Neuronal stem cell (in vitro differentiated cells): ENCODE data around the gene SORT1. TPM values are rescaled to one million over a fixed set of nuclear protein-coding genes. Genes with fewer than 3 reads are reported as not detected.
A peak's percentile ranks its signal among the peaks of the same experiment; 100 is the strongest.
"Not testable (repeated sequence)": the region's sequence is repeated elsewhere in the genome, so short reads cannot be mapped to it uniquely, and the experiment has no call there.

Experiments used
- DNase-seq: peaks from one replicate; pipeline ENCODE4 v3.0.0-alpha.2; 2013; ENCODE audit warnings: low spot score
- H2AFZ ChIP-seq: one replicate; pipeline ENCODE4 v1.6.1; 2013; ENCODE audit warnings: mild to moderate bottlenecking, low read length, inconsistent platforms
- H2AK5ac ChIP-seq: 2 replicates; pipeline ENCODE4 v1.6.1; 2013; ENCODE audit warnings: low read depth, mild to moderate bottlenecking, inconsistent platforms, low read length, moderate library complexity, mixed read lengths
- H2BK120ac ChIP-seq: 2 replicates; pipeline ENCODE4 v1.6.1; 2013; ENCODE audit warnings: low read depth, mild to moderate bottlenecking, inconsistent platforms, low read length, moderate library complexity, mixed read lengths
- H2BK12ac ChIP-seq: one replicate; pipeline ENCODE4 v1.6.1; 2013; ENCODE audit warnings: low read length, inconsistent platforms
- H2BK15ac ChIP-seq: 2 replicates; pipeline ENCODE4 v1.6.1; 2013; ENCODE audit warnings: mild to moderate bottlenecking, low read length, inconsistent platforms, mixed read lengths
- H2BK5ac ChIP-seq: one replicate; pipeline ENCODE4 v1.6.1; 2013; ENCODE audit warnings: inconsistent platforms, mild to moderate bottlenecking, low read length, moderate library complexity
- H3K14ac ChIP-seq: one replicate; pipeline ENCODE4 v1.6.1; 2013; ENCODE audit warnings: low read length, inconsistent platforms
- H3K18ac ChIP-seq: 2 replicates; pipeline ENCODE4 v1.6.1; 2013; ENCODE audit warnings: low read length, inconsistent platforms
- H3K23ac ChIP-seq: 2 replicates; pipeline ENCODE4 v1.6.1; 2013; ENCODE audit warnings: low read depth, mild to moderate bottlenecking, mixed read lengths, low read length, inconsistent platforms; ENCODE audit not compliant: poor library complexity
- H3K27ac ChIP-seq: replicated peaks from 3 replicates; pipeline ENCODE4 v1.5.1; 2013; ENCODE audit warnings: low read length, inconsistent platforms
- H3K27me3 ChIP-seq, 3 experiments: 2 replicates each; pipeline ENCODE4 v1.6.1; 2013; ENCODE audit warnings: low read length in 3 of 3, mild to moderate bottlenecking in 2 of 3, inconsistent platforms in 1 of 3, low read depth in 1 of 3, mixed read lengths in 1 of 3, moderate library complexity in 1 of 3; ENCODE audit not compliant: control insufficient read depth in 3 of 3, insufficient read depth in 3 of 3
- H3K36me3 ChIP-seq, 2 donors: replicated peaks in 1 of 2; 2 replicates each; pipeline ENCODE4 v1.6.1; 2013; ENCODE audit warnings: low read length in 2 of 2; ENCODE audit not compliant: control insufficient read depth in 2 of 2, insufficient read depth in 2 of 2
- H3K4ac ChIP-seq: 2 replicates; pipeline ENCODE4 v1.6.1; 2013; ENCODE audit warnings: inconsistent platforms, mild to moderate bottlenecking, low read length, moderate library complexity
- H3K4me1 ChIP-seq, 2 donors: 1 replicate in 1 of 2; 2 replicates in 1 of 2; pipeline ENCODE4 v1.6.1; 2013; ENCODE audit warnings: low read length in 2 of 2, low read depth in 1 of 2; ENCODE audit not compliant: control insufficient read depth in 2 of 2, insufficient read depth in 1 of 2
- H3K4me2 ChIP-seq: one replicate; pipeline ENCODE4 v1.6.1; 2013; ENCODE audit warnings: mild to moderate bottlenecking, low read length, inconsistent platforms; ENCODE audit not compliant: insufficient read depth, poor library complexity, severe bottlenecking
- H3K4me3 ChIP-seq, 2 donors: 2 replicates each; pipeline ENCODE4 v1.5.1; 2013; ENCODE audit warnings: low read length in 2 of 2, mild to moderate bottlenecking in 2 of 2, inconsistent platforms in 1 of 2, moderate library complexity in 1 of 2
- H3K79me1 ChIP-seq: one replicate; pipeline ENCODE4 v1.6.1; 2013; ENCODE audit warnings: low read depth, mild to moderate bottlenecking, inconsistent platforms, low read length, moderate library complexity
- H3K9ac ChIP-seq: one replicate; pipeline ENCODE4 v1.6.1; 2013; ENCODE audit warnings: mild to moderate bottlenecking, low read depth, low read length, inconsistent platforms; ENCODE audit not compliant: poor library complexity
- H3K9me3 ChIP-seq, 2 donors: replicated peaks in 1 of 2; 2 replicates each; pipeline versions ENCODE3 to v1.6.1; 2013; ENCODE audit warnings: low read length in 2 of 2, mild to moderate bottlenecking in 2 of 2, inconsistent platforms in 1 of 2, low read depth in 1 of 2, mixed read lengths in 1 of 2, moderate library complexity in 1 of 2; ENCODE audit not compliant: control insufficient read depth in 2 of 2, insufficient read depth in 1 of 2
- H4K8ac ChIP-seq: one replicate; pipeline ENCODE4 v1.6.1; 2013; ENCODE audit warnings: low read depth, mild to moderate bottlenecking, inconsistent platforms, low read length, moderate library complexity
- H4K91ac ChIP-seq: one replicate; pipeline ENCODE4 v1.6.1; 2013; ENCODE audit warnings: low read length, low read depth, mild to moderate bottlenecking, inconsistent platforms; ENCODE audit not compliant: poor library complexity
- WGBS, 2 donors: extraction: QIAGEN DNeasy Blood & Tissue Kit; methylation state at CpG; one replicate each; pipeline ENCODE4 v1.1.7; 2013; ENCODE audit warnings: missing lambda C conversion rate in 2 of 2, mixed read lengths in 1 of 2; ENCODE audit not compliant: insufficient read length in 2 of 2, insufficient replicate concordance in 1 of 2; ENCODE audit errors: extremely low coverage in 2 of 2; 5-methylcytosine and 5-hydroxymethylcytosine counted together
- polyA plus RNA-seq, 2 experiments: library from polyadenylated mRNA; stranded (reverse); fragments of 200-250 nt; gene quantifications; one replicate each; pipeline ENCODE4 v1.2.3, GENCODE V29; 2013

Gene SORT1
- 21.1 TPM for polyA plus RNA-seq (2013, experiment 1 of 2)
- 21.2 TPM for polyA plus RNA-seq (2013, experiment 2 of 2)

GRCh38 chr1:109397581-109398342 lies at the start of gene SORT1:
SORT1 (minus strand) TSS chr1:109397918; CDS start chr1:109397892, 26 bp downstream.
- H4K8ac ChIP-seq: no peak within 1 kb of the TSS
- no peaks in the 10 kb centered on the region for H3K27me3 ChIP-seq
- H3K4ac ChIP-seq: no peak within 1 kb of the TSS
- peak within 1 kb of the TSS; percentile 90 for H2AFZ ChIP-seq
- H2BK12ac ChIP-seq: no peak within 1 kb of the TSS
- peaks cover 2 to 21% of the 10 kb centered on the region in 2 donors for H3K36me3 ChIP-seq
- H3K4me3 ChIP-seq: peak within 1 kb of the TSS; percentile 60 to 99
- peak; percentile 96 for DNase-seq
- H2BK15ac ChIP-seq: no peak within 1 kb of the TSS
- H3K18ac ChIP-seq: peak within 1 kb of the TSS; percentile 98
- peaks cover 11 to 27% of the 10 kb centered on the region in 2 donors for H3K4me1 ChIP-seq
- H3K79me1 ChIP-seq: no peaks in the 10 kb centered on the region
- H2BK120ac ChIP-seq: no peak within 1 kb of the TSS
- H3K9ac ChIP-seq: peak within 1 kb of the TSS; percentile 95
- H2BK5ac ChIP-seq: no peak within 1 kb of the TSS
- H3K4me2 ChIP-seq: peak within 1 kb of the TSS; percentile 61
- peak within 1 kb of the TSS; percentile 65 for H3K27ac ChIP-seq
- H4K91ac ChIP-seq: no peak within 1 kb of the TSS
- no peak within 1 kb of the TSS for H2AK5ac ChIP-seq
- H3K23ac ChIP-seq: peak within 1 kb of the TSS; percentile 77
- H3K14ac ChIP-seq: no peak within 1 kb of the TSS
- no CpG with 5 or more reads among the region's 98 CpGs for WGBS, 2 donors
- no peaks in the 10 kb centered on the region for H3K9me3 ChIP-seq

DNA sequence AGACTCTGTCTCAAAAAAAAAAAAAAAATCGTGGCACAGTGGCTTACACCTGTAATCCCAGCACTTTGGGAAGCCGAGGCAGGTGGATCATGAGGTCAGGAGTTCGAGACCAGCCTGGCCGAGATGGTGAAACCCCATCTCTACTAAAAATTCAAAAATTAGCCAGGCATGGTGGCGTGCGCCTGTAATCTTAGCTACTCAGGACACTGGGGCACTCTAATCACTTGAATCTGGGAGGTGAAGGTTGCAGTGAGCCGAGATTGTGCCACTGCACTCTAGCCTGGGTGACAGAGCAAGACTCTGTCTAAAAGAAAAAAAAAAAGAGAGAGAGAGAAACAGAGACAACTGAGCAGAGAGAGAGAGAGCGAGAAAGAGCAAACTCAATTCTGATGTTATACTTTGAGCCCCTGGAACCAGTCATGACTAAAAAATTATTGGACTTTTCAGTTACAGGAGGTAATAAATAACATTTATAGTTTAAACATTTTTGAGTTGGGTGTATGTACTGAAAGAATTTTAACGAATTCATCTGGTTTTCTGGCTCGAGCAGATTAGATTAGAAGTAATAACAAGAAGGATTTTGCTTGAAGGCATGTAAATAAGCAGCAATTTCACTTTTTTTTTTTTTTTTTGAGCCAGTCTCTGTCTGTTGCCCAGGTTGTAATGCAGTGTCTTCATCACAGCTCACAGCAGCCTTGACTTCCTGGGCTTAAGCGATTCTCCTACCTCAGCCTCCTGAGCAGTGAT lies 48.4 kb upstream of the SORT1 start:
- H3K14ac ChIP-seq, H2AK5ac ChIP-seq, H3K9me3 ChIP-seq, H2BK5ac ChIP-seq, H3K4me1 ChIP-seq, H3K23ac ChIP-seq, H2BK12ac ChIP-seq, H3K79me1 ChIP-seq, DNase-seq, H4K8ac ChIP-seq, H2BK15ac ChIP-seq, H3K4me2 ChIP-seq, H3K18ac ChIP-seq, H3K4ac ChIP-seq, H3K4me3 ChIP-seq, H3K36me3 ChIP-seq, H2BK120ac ChIP-seq, H3K9ac ChIP-seq, H4K91ac ChIP-seq, H3K27ac ChIP-seq, H2AFZ ChIP-seq: not testable (repeated sequence)
- WGBS, 2 donors: no CpG with 5 or more reads among the region's 11 CpGs
- peaks cover 0 to 36% (median 0%) of the 10 kb centered on the region in 3 experiments for H3K27me3 ChIP-seq

DNA sequence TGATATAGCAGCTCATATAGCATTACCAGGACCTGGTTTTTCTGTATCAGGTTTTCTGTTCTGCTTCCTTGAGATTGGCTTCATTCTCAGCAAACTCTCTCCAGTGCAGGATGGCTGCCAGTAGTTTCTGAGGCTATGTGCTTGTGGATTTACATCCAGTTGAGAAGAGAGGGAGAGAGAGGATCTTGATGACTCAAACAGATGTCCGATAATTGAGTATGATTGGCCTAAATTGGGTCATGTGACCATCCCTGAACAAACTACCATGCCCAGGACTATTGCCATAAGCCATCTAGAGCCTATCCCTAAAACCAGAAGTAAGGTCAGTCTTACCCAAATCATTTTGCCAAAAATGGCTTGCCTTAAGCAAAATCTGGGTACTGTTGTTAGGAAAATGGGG lies 46.6 kb upstream of the SORT1 start:
- no peak overlapping the region for H3K23ac ChIP-seq
- H2BK120ac ChIP-seq: no peak overlapping the region
- H4K91ac ChIP-seq: no peak overlapping the region
- no peak overlapping the region for H4K8ac ChIP-seq
- H3K79me1 ChIP-seq: no peaks in the 10 kb centered on the region
- no peaks in the 10 kb centered on the region for H3K36me3 ChIP-seq
- no peak overlapping the region for H3K4ac ChIP-seq
- no peak overlapping the region for H3K14ac ChIP-seq
- no peak overlapping the region for H3K4me3 ChIP-seq
- no peak overlapping the region for H2BK5ac ChIP-seq
- H3K9me3 ChIP-seq: peaks cover 0 to 5% of the 10 kb centered on the region in 2 donors
- H3K4me2 ChIP-seq: no peak overlapping the region
- H2BK12ac ChIP-seq: no peak overlapping the region
- no CpG with 5 or more reads among the region's 1 CpG for WGBS, 2 donors
- DNase-seq: no peak
- H2BK15ac ChIP-seq: no peak overlapping the region
- H3K18ac ChIP-seq: no peak overlapping the region
- no peak overlapping the region for H2AFZ ChIP-seq
- no peak overlapping the region for H3K27ac ChIP-seq
- no peak overlapping the region for H2AK5ac ChIP-seq
- no peak overlapping the region for H3K9ac ChIP-seq
- peaks cover 0 to 36% (median 0%) of the 10 kb centered on the region in 3 experiments for H3K27me3 ChIP-seq
- H3K4me1 ChIP-seq: no peaks in the 10 kb centered on the region

GRCh38 chr1:109443476-109443875 lies 45.8 kb upstream of the SORT1 start:
- DNase-seq: no peak
- Histone ChIP-seq H3K9me3 (peaks cover 0 to 5% of the 10 kb centered on the region in 2 donors), H3K36me3 (no peaks in the 10 kb centered on the region), H2BK15ac (no peak overlapping the region), H3K4me3 (no peak overlapping the region), H2AK5ac (no peak overlapping the region), H3K18ac (no peak overlapping the region), H3K79me1 (no peaks in the 10 kb centered on the region), H3K27me3 (peaks cover 0 to 36% (median 0%) of the 10 kb centered on the region in 3 experiments), H3K4ac (no peak overlapping the region), H3K4me2 (no peak overlapping the region), H3K9ac (no peak overlapping the region), H3K14ac (no peak overlapping the region), H3K4me1 (peaks cover 0 to 2% of the 10 kb centered on the region in 2 donors), H2BK5ac (no peak overlapping the region), H3K23ac (no peak overlapping the region), H4K91ac (no peak overlapping the region), H3K27ac (no peak overlapping the region), H2BK12ac (no peak overlapping the region), H2AFZ (no peak overlapping the region), H2BK120ac (no peak overlapping the region), H4K8ac (no peak overlapping the region)
- WGBS, 2 donors: no CpG with 5 or more reads among the region's 2 CpGs
